Kidney (tissue), 14 donors: ENCODE measurements around the gene SCTR. TPM values are rescaled to one million over a fixed set of nuclear protein-coding genes. Genes with fewer than 3 reads are reported as not detected.

ENCODE experiments used
- DNase-seq, 5 donors: peaks; one replicate each; pipeline ENCODE4 v3.0.0-alpha.2; 2013 to 2020
- FAIRE-seq: peaks from 2 replicates; lab custom pipeline; 2012; peaks lifted over from hg19 to GRCh38; lab: Jason Lieb, UNC
- H3K27ac ChIP-seq, 2 donors: one replicate each; pipeline ENCODE4 v1.7.0; 2013; ENCODE audit warnings: low read depth in 2 of 2, low read length in 2 of 2, inconsistent platforms in 1 of 2
- H3K27me3 ChIP-seq: one replicate; pipeline ENCODE4 v1.7.1; 2013; ENCODE audit warnings: low read length, inconsistent platforms; ENCODE audit not compliant: control insufficient read depth, insufficient read depth
- H3K36me3 ChIP-seq, 3 donors: one replicate each; pipeline versions ENCODE4 v1.7.0 to v1.7.1; 2013; ENCODE audit warnings: low read length in 3 of 3, control low read depth in 1 of 3, inconsistent platforms in 1 of 3; ENCODE audit not compliant: insufficient read depth in 3 of 3, control insufficient read depth in 2 of 3
- H3K4me1 ChIP-seq, 3 donors: one replicate each; pipeline versions ENCODE4 v1.7.0 to v1.7.1; 2013; ENCODE audit warnings: low read length in 3 of 3, inconsistent platforms in 1 of 3, low read depth in 1 of 3; ENCODE audit not compliant: control insufficient read depth in 2 of 3, insufficient read depth in 2 of 3
- H3K4me3 ChIP-seq, 3 donors: one replicate each; pipeline versions ENCODE4 v1.7.0 to v1.8.1; 2013; ENCODE audit warnings: low read length in 3 of 3, control low read depth in 1 of 3, inconsistent platforms in 1 of 3
- H3K9ac ChIP-seq, 3 donors: one replicate each; pipeline versions ENCODE4 v1.7.0 to v1.7.1; 2013; ENCODE audit warnings: low read length in 3 of 3, control low read depth in 1 of 3, inconsistent platforms in 1 of 3
- H3K9me3 ChIP-seq, 3 donors: one replicate each; pipeline versions ENCODE4 v1.7.0 to v1.7.1; 2013; ENCODE audit warnings: low read length in 3 of 3, control low read depth in 1 of 3, inconsistent platforms in 1 of 3; ENCODE audit not compliant: control insufficient read depth in 2 of 3, insufficient read depth in 1 of 3
- CTCF ChIP-seq: IDR thresholded peaks from 3 replicates; pipeline ENCODE4 v1.5.1; 2012; ENCODE audit warnings: mild to moderate bottlenecking, moderate library complexity, borderline replicate concordance; ENCODE audit not compliant: insufficient read depth; ENCODE audit errors: extremely low read depth
- intact Hi-C: fragments of 100-400 bp; cut with DNase I; formaldehyde crosslinking; loops from one replicate; pipeline ENCODE4 v1.11.1; 2022
- polyA plus RNA-seq: library from polyadenylated mRNA; stranded (reverse); fragments of 350-450 nt; fragmentation: Illumina TruSeq; extraction: RNeasy Lipid Tissue Mini Kit (QIAGEN cat#74804); gene quantifications from one replicate; pipeline ENCODE4 v1.2.3, GENCODE V29; 2014; ENCODE audit warnings: low read depth, low replicate concordance; ENCODE audit not compliant: insufficient read depth
- total RNA-seq: library from RNA; stranded (reverse); fragmentation: NEBNext Ultra II Directional; extraction: Animal tissue kit (Norgen Biotek cat#: 25700); gene quantifications from one replicate; pipeline ENCODE4 v1.2.1, GENCODE V29; 2021
- donor health status: control.
- donor health status: control.
- donor health status: control.
- donor health status: control.
- donor health status: control.
- donor health status: DM: yes; HTN: yes; CAD: no.
- donor health status: Normal renal cell carcinoma (clear cell type).

The SCTR gene
- total and polyA plus RNA-seq, 2 donors from 2014 or later = 7.3 to 15.9 TPM

DNA sequence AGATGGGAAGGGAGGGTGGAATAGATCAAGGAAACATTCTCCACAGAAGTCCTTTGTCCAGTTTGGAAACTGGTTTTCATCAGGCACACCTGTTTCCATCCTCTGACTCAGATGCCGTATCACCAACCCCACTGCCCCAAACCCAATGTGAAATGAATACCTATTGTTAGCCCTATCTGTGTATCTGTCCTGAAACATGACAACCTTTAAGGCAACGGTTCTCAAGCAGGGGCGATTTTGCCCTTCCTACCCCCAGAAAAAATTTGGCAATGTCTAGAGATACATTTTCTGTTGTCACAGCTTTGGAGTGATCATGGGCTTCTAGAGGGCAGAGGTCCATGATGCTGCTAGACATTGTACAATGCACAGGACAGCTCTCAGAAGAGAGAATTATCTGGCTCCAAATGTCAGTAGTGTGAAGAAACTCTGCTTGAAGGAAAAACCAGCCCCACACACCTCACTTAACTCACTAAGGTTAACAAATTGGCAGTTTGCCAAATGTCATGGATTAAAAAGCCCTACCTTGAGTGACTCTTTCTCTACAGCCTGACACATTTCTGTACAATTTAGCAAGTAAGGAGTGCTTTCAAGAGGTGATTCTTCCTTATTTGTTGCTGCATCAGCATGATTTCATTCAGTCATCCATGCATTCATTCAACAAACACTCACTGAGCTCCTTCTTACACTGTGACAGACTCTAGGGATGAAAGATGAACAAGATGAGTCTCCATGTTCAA, 3.4 kb downstream of the SCTR start:
- H3K9me3 ChIP-seq = no peaks in the 10 kb centered on the region
- no peak overlapping the region for H3K9ac ChIP-seq
- H3K27me3 ChIP-seq = peaks cover 12% of the 10 kb centered on the region
- H3K4me1 ChIP-seq = no peaks in the 10 kb centered on the region
- no peak for TF ChIP-seq CTCF
- DNase-seq = peak in 2 of 5 donors; percentile 45 to 47
- no peak overlapping the region for H3K27ac ChIP-seq
- intact Hi-C loops = no loop called here
- H3K4me3 ChIP-seq = no peak overlapping the region
- H3K36me3 ChIP-seq = no peaks in the 10 kb centered on the region
- FAIRE-seq = no peak

GRCh38 chr2:119519057-119519408, 5.2 kb downstream of the SCTR start:
- Histone ChIP-seq H3K9me3 (no peaks in the 10 kb centered on the region), H3K36me3 (no peaks in the 10 kb centered on the region), H3K9ac (no peak overlapping the region), H3K27me3 (peaks cover 8% of the 10 kb centered on the region), H3K27ac (no peak overlapping the region), H3K4me1 (no peaks in the 10 kb centered on the region), H3K4me3 (no peak overlapping the region)
- intact Hi-C loops = no loop called here
- no peak for FAIRE-seq
- DNase-seq = no peak
- TF ChIP-seq CTCF = no peak

GRCh38 chr2:119518401-119519056, 5.8 kb downstream of the SCTR start:
- no peaks in the 10 kb centered on the region for H3K36me3 ChIP-seq
- H3K27ac ChIP-seq = no peak overlapping the region
- H3K27me3 ChIP-seq = peaks cover 6% of the 10 kb centered on the region
- DNase-seq (no peak), FAIRE-seq (no peak)
- H3K4me3 ChIP-seq = no peak overlapping the region
- no peaks in the 10 kb centered on the region for H3K4me1 ChIP-seq
- intact Hi-C loops = no loop called here
- no peaks in the 10 kb centered on the region for H3K9me3 ChIP-seq
- no peak for TF ChIP-seq CTCF
- H3K9ac ChIP-seq = no peak overlapping the region
